ENCODE measurements around the gene HOXA9. TPM values are rescaled to one million over a fixed set of nuclear protein-coding genes. Genes with fewer than 3 reads are reported as not detected.

HOXA9 gene
- total RNA-seq, 1 experiment from 2014 or later, result 91.0 TPM

- no TSS peak for BruUV-seq (replicated peaks)
- Histone ChIP-seq H3K4me3 (replicated peaks in 1 of 2; ENCODE audit: low read depth in 1 of 2, low read length in 2 of 2) (no peak overlapping the region), H3K4me1 (ENCODE audit: control insufficient read depth in 1 of 2, insufficient read depth in 2 of 2, low read length in 2 of 2) (peaks cover 33 to 52% of the 10 kb centered on the region in 2 experiments), H3K27me3 (ENCODE audit: insufficient read depth, low read length) (no peaks in the 10 kb centered on the region), H4K20me1 (ENCODE audit: insufficient read depth) (no peaks in the 10 kb centered on the region), H2AFZ (ENCODE audit: low read depth, low read length, poor library complexity, severe bottlenecking) (no peak overlapping the region), H3K9ac (ENCODE audit: low read length) (no peak overlapping the region), H3K9me3 (ENCODE audit: control insufficient read depth in 1 of 2, insufficient read depth in 1 of 2, low read depth in 1 of 2, low read length in 2 of 2) (no peaks in the 10 kb centered on the region), H3K27ac (ENCODE audit: low read depth, low read length) (no peak overlapping the region), H3K79me2 (ENCODE audit: insufficient read depth, low read length) (peaks cover 20% of the 10 kb centered on the region), H3K36me3 (ENCODE audit: control insufficient read depth in 1 of 2, insufficient read depth in 2 of 2, low read length in 2 of 2) (no peaks in the 10 kb centered on the region), H3K4me2 (ENCODE audit: low read length) (no peak overlapping the region; the same call in 1 of the 2 replicates), H3K9me2 (ENCODE audit: insufficient read depth) (no peaks in the 10 kb centered on the region)
- CTCF ChIA-PET, result interaction anchor here (1.7 to 2.5 kb wide), 2 partner anchors 9 to 596 kb away, joined by 5 to 32 read pairs; no protein-coding TSS in a partner anchor
- intact Hi-C loops (cut with micrococcal nuclease), result no loop called here
- RAD21 ChIA-PET (ENCODE audit: low non-redundant PET in 1 of 2, low total read pairs in 2 of 2, uncharacterized antibody in 2 of 2, unreplicated experiment in 2 of 2), result no interaction called here
- TF ChIP-seq RAD21 (IDR thresholded peaks at IDR 0.05; ENCODE audit: low read depth), result no peak
- no peak for TF ChIP-seq TCF7L2 (IDR thresholded peaks at IDR 0.05; ENCODE audit: borderline replicate concordance, extremely low read depth, insufficient read depth, insufficient read length)
- TF ChIP-seq EGR1 (IDR thresholded peaks at IDR 0.05; ENCODE audit: low read depth), result no peak
- TF ChIP-seq EZH2phosphoT487 (IDR thresholded peaks at IDR 0.05; ENCODE audit: borderline replicate concordance), result no peak
- no peak for TF ChIP-seq CEBPB (IDR thresholded peaks at IDR 0.05; ENCODE audit: low read depth)
- TF ChIP-seq CTCF (IDR thresholded peaks at IDR 0.05 in 2 of 3, conservative IDR thresholded peaks at IDR 0.05 in 1 of 3; ENCODE audit: borderline replicate concordance in 1 of 3, insufficient read depth in 1 of 3, low read depth in 2 of 3, low read length in 2 of 3), result no peak
- no peak for TF ChIP-seq SIN3A (IDR thresholded peaks at IDR 0.05; ENCODE audit: low read depth)
- no peak for TF ChIP-seq POLR2A (IDR thresholded peaks at IDR 0.05; ENCODE audit: borderline replicate concordance, extremely low read depth, insufficient read depth, insufficient read length)
- TF ChIP-seq ZFX (IDR thresholded peaks at IDR 0.05), result no peak
- TF ChIP-seq FOSL1 (IDR thresholded peaks at IDR 0.05; ENCODE audit: low read depth), result no peak
- TF ChIP-seq SP1 (IDR thresholded peaks at IDR 0.05; ENCODE audit: low read depth), result no peak
- ATAC-seq (no peak), DNase-seq (ENCODE audit: low read depth, low spot score) (no peak)
- POLR2A ChIA-PET, result no interaction called here
These were observed 13.0 kb upstream of the HOXA9 start for GRCh38 chr7:27178366-27178765.
